PC-3 (cell line): ENCODE measurements around the gene PLA2G4B.

ENCODE experiments used
- CTCF ChIP-seq: fragments of 300-600 bp; sonication (generic); conservative IDR thresholded peaks from 2 replicates; pipeline ENCODE4 v1.5.1; 2017; ENCODE audit warnings: antibody characterized with exemption, low read depth, mild to moderate bottlenecking, low read length
- EZH2phosphoT487 ChIP-seq: fragments of 300-600 bp; sonication (generic); IDR thresholded peaks from 2 replicates; pipeline ENCODE4 v1.6.1; 2018; ENCODE audit warnings: mild to moderate bottlenecking, antibody characterized with exemption, low read length, borderline replicate concordance

- TF ChIP-seq CTCF, result no peak
- no peak for TF ChIP-seq EZH2phosphoT487
Observed at GRCh38 chr15:41810651-41811431, 27.8 kb upstream of the PLA2G4B start.
